Cardiac fibroblast (primary cell): ENCODE results near the gene IZUMO3.

Source experiments
- DNase-seq, 2 donors: peaks; one replicate each; pipeline versions ENCODE4 v3.0.0 to v3.0.0-alpha.2; 2010; ENCODE audit warnings: low read depth in 2 of 2
- H3K4me3 ChIP-seq, 2 donors: replicated peaks in 1 of 2; 1 replicate in 1 of 2; 2 replicates in 1 of 2; pipeline ENCODE4 v1.5.1; 2011; ENCODE audit warnings: low read depth in 2 of 2, low read length in 2 of 2, mild to moderate bottlenecking in 2 of 2, moderate library complexity in 1 of 2
- CTCF ChIP-seq: IDR thresholded peaks from one replicate; pipeline ENCODE4 v1.5.1; 2011; ENCODE audit warnings: low read depth, mild to moderate bottlenecking, low read length, inconsistent platforms

The IZUMO3 gene

GRCh38 chr9:24509850-24510249 lies 35.8 kb downstream of the IZUMO3 start:
- H3K4me3 ChIP-seq, result no peak overlapping the region
- no peak for DNase-seq
- TF ChIP-seq CTCF, result no peak

GRCh38 chr9:24504521-24504920 lies 41.2 kb downstream of the IZUMO3 start:
- DNase-seq, result no peak
- no peak for TF ChIP-seq CTCF
- no peak overlapping the region for H3K4me3 ChIP-seq

- no peak for DNase-seq
- no peak for TF ChIP-seq CTCF
- no peak overlapping the region for H3K4me3 ChIP-seq
Measured at GRCh38 chr9:24502206-24502937, 43.3 kb downstream of the IZUMO3 start.

- DNase-seq, result no peak
- no peak overlapping the region for H3K4me3 ChIP-seq
- TF ChIP-seq CTCF, result no peak
Measured at GRCh38 chr9:24500761-24501160, 44.9 kb downstream of the IZUMO3 start.

- TF ChIP-seq CTCF, result no peak
- no peak overlapping the region for H3K4me3 ChIP-seq
- DNase-seq, result no peak
Measured at GRCh38 chr9:24498632-24499031, 47.1 kb downstream of the IZUMO3 start.

- DNase-seq, result no peak
- H3K4me3 ChIP-seq, result no peak overlapping the region
- TF ChIP-seq CTCF, result no peak
Measured at GRCh38 chr9:24497671-24498070, 48.0 kb downstream of the IZUMO3 start.
